WTC11 (cell line): ENCODE measurements around the gene ZNF576. TPM values are rescaled to one million over a fixed set of nuclear protein-coding genes. Genes with fewer than 3 reads are reported as not detected.

ENCODE experiments used
- ATAC-seq: fragments of 200-7000 bp; cut with Tn5 transposase; 2 replicates; pipeline ENCODE4 v1.10.0; 2021; ENCODE audit warnings: mild to moderate bottlenecking, moderate library complexity
- CTCF ChIA-PET: fragments of 300-600 bp; sonication (Branson Sonifier 250); formaldehyde crosslinking; loops from one replicate; lab custom pipeline; 2021; ENCODE audit warnings: antibody characterized with exemption; lab: Charles Lee
- POLR2A ChIA-PET: fragments of 350-600 bp; sonication (Branson Sonifier 250); formaldehyde crosslinking; loops from one replicate; lab custom pipeline; 2021; ENCODE audit warnings: antibody characterized with exemption; lab: Charles Lee
- DNase-seq: peaks from one replicate; pipeline ENCODE4 v3.0.0; 2021; ENCODE audit warnings: low spot score
- H3K27ac Mint-ChIP-seq: 2 replicates; pipeline ENCODE4 v1.8.0; 2021; ENCODE audit warnings: mixed read lengths
- H3K27me3 Mint-ChIP-seq: 2 replicates; pipeline ENCODE4 v1.8.0; 2021; ENCODE audit warnings: low read depth, mild to moderate bottlenecking, moderate library complexity, mixed read lengths
- H3K36me3 Mint-ChIP-seq: 2 replicates; pipeline ENCODE4 v1.8.0; 2021; ENCODE audit warnings: mixed read lengths
- H3K4me1 Mint-ChIP-seq: 2 replicates; pipeline ENCODE4 v1.8.0; 2022; ENCODE audit warnings: mixed read lengths
- H3K4me3 Mint-ChIP-seq: 2 replicates; pipeline ENCODE4 v1.8.0; 2021; ENCODE audit warnings: mild to moderate bottlenecking, moderate library complexity, mixed read lengths
- H3K9me3 Mint-ChIP-seq: 2 replicates; pipeline ENCODE4 v1.8.0; 2021; ENCODE audit warnings: mixed read lengths
- CREM ChIP-seq: sonication (generic); formaldehyde crosslinking; IDR thresholded peaks from 2 replicates; pipeline ENCODE4 v1.8.1; 2022; ENCODE audit warnings: mild to moderate bottlenecking, missing genetic modification reagents, moderate library complexity
- E2F5 ChIP-seq: sonication (generic); formaldehyde crosslinking; IDR thresholded peaks from 2 replicates; pipeline ENCODE4 v1.8.1; 2022; ENCODE audit warnings: mild to moderate bottlenecking, moderate library complexity, missing genetic modification reagents
- GABPB1 ChIP-seq: sonication (generic); formaldehyde crosslinking; IDR thresholded peaks from 2 replicates; pipeline ENCODE4 v1.8.1; 2023; ENCODE audit warnings: mild to moderate bottlenecking, missing genetic modification reagents
- JUN ChIP-seq: sonication (generic); formaldehyde crosslinking; IDR thresholded peaks from 2 replicates; pipeline ENCODE4 v1.8.0; 2023; ENCODE audit warnings: mild to moderate bottlenecking, missing genetic modification reagents
- MXD4 ChIP-seq: fragments of 250-450 bp; sonication (Bioruptor Pico); IDR thresholded peaks from 2 replicates; pipeline ENCODE4 v1.8.0; 2021; ENCODE audit warnings: mild to moderate bottlenecking, moderate library complexity, borderline replicate concordance
- NFATC4 ChIP-seq: fragments of 250-450 bp; sonication (Bioruptor Pico); IDR thresholded peaks from 2 replicates; pipeline ENCODE4 v1.9.0; 2021; ENCODE audit warnings: mild to moderate bottlenecking
- SOX15 ChIP-seq: fragments of 250-450 bp; sonication (Bioruptor Pico); IDR thresholded peaks from 2 replicates; pipeline ENCODE4 v1.9.0; 2021; ENCODE audit warnings: mild to moderate bottlenecking
- SP1 ChIP-seq: sonication (generic); formaldehyde crosslinking; conservative IDR thresholded peaks from 2 replicates; pipeline ENCODE4 v1.8.1; 2022; ENCODE audit warnings: missing genetic modification reagents
- TP53 ChIP-seq: sonication (generic); formaldehyde crosslinking; IDR thresholded peaks from 2 replicates; pipeline ENCODE4 v1.8.1; 2023; ENCODE audit warnings: mild to moderate bottlenecking, missing genetic modification reagents
- ZNF416 ChIP-seq: fragments of 250-450 bp; sonication (Bioruptor Pico); IDR thresholded peaks from 2 replicates; pipeline ENCODE4 v1.9.0; 2021; ENCODE audit warnings: mild to moderate bottlenecking, inconsistent platforms
- ZNF423 ChIP-seq: fragments of 250-450 bp; sonication (Bioruptor Pico); IDR thresholded peaks from 2 replicates; pipeline ENCODE4 v2.1.2; 2022; ENCODE audit warnings: mild to moderate bottlenecking, moderate library complexity
- total RNA-seq: library from RNA; stranded (reverse); gene quantifications from 3 replicates; pipeline ENCODE4 v1.2.3, GENCODE V29; 2021
- TF ChIP-seq, protein P1 (sequence below): sonication (generic); formaldehyde crosslinking; conservative IDR thresholded peaks from 2 replicates; pipeline ENCODE4 v1.8.1; 2023; ENCODE audit warnings: mild to moderate bottlenecking, low read depth, missing genetic modification reagents, moderate library complexity
- TF ChIP-seq, protein P2 (sequence below): sonication (generic); formaldehyde crosslinking; IDR thresholded peaks from 2 replicates; pipeline ENCODE4 v1.8.0; 2022; ENCODE audit warnings: mild to moderate bottlenecking, missing genetic modification reagents
- TF ChIP-seq, protein P3 (sequence below): fragments of 250-450 bp; sonication (Bioruptor Pico); IDR thresholded peaks from 2 replicates; pipeline ENCODE4 v1.9.0; 2021; ENCODE audit warnings: mild to moderate bottlenecking
- TF ChIP-seq, protein P4 (sequence below): fragments of 200-600 bp; IDR thresholded peaks from 2 replicates; pipeline ENCODE4 v1.8.0; 2022; ENCODE audit warnings: antibody characterized with exemption

Gene ZNF576
- total RNA-seq, 1 experiment from 2014 or later = 15.9 TPM

DNA sequence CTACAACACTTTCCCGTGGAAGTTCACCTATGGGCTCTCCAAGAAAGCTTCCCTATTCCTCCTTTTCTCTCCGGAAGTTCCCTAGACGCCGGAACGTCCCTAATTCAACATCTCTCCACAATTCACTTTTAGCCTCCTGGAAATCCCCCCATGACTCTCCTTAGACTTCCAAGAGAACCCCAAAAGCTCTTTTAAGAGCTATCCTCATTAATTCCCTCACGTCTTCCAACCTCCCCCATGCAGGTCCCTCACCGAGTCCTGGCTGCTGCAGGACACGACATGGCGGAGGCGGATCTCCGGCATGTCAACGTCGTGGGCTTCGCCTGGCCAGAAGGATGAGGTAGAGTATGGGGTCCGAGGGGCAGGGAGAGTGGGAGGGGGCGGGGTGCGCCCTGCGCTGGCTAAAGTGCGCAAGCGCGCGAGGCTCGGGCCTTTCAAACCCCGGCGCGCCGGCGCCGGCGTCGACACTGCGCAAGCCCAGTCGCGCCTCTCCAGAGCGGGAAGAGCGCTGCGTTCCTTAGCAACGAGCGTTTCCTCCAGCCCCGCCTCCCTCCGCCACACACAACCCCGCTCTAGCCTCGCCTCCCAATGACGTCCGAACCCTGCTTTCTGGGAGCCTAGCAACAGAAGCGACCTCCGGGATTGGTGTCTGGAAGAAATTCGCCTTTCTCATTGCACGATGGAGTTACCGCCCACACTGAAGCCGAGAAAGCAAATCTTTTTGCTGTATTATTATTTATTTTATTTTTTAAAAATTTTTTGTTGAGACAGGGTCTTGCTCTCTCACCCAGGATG is 21.0 kb upstream of the ZNF576 start, which contains the start of the genes PINLYP and XRCC1 (continued):
- peak; percentile 77; the same call in 1 of the 2 replicates for TF ChIP-seq CREM (CRISPR knock-in tag)
- TF ChIP-seq, protein P1, sequence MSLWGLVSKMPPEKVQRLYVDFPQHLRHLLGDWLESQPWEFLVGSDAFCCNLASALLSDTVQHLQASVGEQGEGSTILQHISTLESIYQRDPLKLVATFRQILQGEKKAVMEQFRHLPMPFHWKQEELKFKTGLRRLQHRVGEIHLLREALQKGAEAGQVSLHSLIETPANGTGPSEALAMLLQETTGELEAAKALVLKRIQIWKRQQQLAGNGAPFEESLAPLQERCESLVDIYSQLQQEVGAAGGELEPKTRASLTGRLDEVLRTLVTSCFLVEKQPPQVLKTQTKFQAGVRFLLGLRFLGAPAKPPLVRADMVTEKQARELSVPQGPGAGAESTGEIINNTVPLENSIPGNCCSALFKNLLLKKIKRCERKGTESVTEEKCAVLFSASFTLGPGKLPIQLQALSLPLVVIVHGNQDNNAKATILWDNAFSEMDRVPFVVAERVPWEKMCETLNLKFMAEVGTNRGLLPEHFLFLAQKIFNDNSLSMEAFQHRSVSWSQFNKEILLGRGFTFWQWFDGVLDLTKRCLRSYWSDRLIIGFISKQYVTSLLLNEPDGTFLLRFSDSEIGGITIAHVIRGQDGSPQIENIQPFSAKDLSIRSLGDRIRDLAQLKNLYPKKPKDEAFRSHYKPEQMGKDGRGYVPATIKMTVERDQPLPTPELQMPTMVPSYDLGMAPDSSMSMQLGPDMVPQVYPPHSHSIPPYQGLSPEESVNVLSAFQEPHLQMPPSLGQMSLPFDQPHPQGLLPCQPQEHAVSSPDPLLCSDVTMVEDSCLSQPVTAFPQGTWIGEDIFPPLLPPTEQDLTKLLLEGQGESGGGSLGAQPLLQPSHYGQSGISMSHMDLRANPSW (CRISPR knock-in tag) = no peak
- TF ChIP-seq, protein P2, sequence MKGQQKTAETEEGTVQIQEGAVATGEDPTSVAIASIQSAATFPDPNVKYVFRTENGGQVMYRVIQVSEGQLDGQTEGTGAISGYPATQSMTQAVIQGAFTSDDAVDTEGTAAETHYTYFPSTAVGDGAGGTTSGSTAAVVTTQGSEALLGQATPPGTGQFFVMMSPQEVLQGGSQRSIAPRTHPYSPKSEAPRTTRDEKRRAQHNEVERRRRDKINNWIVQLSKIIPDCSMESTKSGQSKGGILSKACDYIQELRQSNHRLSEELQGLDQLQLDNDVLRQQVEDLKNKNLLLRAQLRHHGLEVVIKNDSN (CRISPR knock-in tag) = no peak

DNA sequence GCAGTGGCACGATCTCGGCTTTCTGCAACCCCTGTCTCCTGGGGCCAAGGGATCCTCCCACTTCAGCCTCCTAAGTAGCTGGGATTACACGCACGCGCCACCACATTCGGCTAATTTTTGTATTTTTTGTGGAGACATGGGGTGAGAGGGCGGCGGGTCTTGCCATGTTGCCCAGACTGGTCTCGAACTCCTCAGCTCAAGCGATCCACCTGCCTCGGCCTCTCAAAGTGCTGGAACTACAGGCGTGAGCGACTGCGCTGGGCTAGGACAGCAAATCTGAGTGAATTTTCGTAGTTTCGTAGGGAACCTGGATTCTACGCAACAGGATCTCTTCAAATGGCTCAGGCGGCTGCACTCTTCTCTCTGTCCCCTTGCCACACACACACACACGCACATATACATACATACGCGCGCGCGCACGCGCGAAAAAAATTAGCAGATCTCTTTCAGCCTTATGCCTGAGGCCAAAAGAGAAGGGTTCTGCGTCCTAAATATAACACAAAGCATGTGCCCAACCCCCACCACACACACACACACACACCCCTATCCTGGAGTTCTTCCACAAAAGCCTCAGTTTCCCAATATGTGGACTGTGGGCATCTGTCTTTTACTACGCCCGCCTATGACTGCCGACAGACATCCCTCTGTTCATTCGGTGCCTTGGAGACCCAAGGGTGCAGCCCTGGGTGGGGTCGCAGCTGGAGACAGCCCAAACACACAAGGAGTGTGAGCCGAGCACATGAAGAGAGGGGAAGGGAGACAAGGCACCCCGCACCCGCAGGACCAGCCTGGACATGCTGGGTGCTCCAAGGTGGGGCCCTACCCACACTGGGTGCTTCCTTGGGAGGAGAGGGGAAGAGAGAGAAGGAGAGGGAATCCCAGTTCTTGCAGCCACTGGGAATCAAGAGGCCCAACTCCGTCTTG is 20.2 kb upstream of the ZNF576 start:
- POLR2A ChIA-PET = no interaction called here
- TF ChIP-seq SOX15 (no peak), NFATC4 (CRISPR knock-in tag) (no peak), JUN (no peak), E2F5 (CRISPR knock-in tag) (no peak), MXD4 (CRISPR knock-in tag) (no peak), GABPB1 (no peak), SP1 (no peak)
- TF ChIP-seq, protein P3, sequence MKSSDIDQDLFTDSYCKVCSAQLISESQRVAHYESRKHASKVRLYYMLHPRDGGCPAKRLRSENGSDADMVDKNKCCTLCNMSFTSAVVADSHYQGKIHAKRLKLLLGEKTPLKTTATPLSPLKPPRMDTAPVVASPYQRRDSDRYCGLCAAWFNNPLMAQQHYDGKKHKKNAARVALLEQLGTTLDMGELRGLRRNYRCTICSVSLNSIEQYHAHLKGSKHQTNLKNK (CRISPR knock-in tag) = no peak
- H3K36me3 Mint-ChIP-seq = no peaks in the 10 kb centered on the region; the same call in 1 of the 2 replicates
- H3K27ac Mint-ChIP-seq = peak overlapping the region; percentile 80
- CTCF ChIA-PET = interaction anchor here (0.8 to 2.8 kb wide), 5 partner anchors 19 to 92 kb away, joined by 3 to 17 read pairs (median 3); partner anchors contain the start of genes IRGQ and ZNF576
- peaks cover 36% of the 10 kb centered on the region for H3K4me1 Mint-ChIP-seq
- no peaks in the 10 kb centered on the region; the same call in none of the 2 replicates for H3K27me3 Mint-ChIP-seq
- DNase-seq = no peak
- peak overlapping the region; percentile 96 for H3K4me3 Mint-ChIP-seq
- H3K9me3 Mint-ChIP-seq = no peaks in the 10 kb centered on the region
- ATAC-seq = no peak; the same call in 1 of the 2 replicates

- Mint-ChIP-seq H3K9me3 (no peaks in the 10 kb centered on the region), H3K36me3 (no peaks in the 10 kb centered on the region), H3K4me1 (peaks cover 46% of the 10 kb centered on the region)
- POLR2A ChIA-PET = no interaction called here
- TF ChIP-seq TP53 (CRISPR knock-in tag) (no peak), ZNF416 (CRISPR knock-in tag) (no peak), ZNF423 (CRISPR knock-in tag) (no peak)
- TF ChIP-seq, protein P4, sequence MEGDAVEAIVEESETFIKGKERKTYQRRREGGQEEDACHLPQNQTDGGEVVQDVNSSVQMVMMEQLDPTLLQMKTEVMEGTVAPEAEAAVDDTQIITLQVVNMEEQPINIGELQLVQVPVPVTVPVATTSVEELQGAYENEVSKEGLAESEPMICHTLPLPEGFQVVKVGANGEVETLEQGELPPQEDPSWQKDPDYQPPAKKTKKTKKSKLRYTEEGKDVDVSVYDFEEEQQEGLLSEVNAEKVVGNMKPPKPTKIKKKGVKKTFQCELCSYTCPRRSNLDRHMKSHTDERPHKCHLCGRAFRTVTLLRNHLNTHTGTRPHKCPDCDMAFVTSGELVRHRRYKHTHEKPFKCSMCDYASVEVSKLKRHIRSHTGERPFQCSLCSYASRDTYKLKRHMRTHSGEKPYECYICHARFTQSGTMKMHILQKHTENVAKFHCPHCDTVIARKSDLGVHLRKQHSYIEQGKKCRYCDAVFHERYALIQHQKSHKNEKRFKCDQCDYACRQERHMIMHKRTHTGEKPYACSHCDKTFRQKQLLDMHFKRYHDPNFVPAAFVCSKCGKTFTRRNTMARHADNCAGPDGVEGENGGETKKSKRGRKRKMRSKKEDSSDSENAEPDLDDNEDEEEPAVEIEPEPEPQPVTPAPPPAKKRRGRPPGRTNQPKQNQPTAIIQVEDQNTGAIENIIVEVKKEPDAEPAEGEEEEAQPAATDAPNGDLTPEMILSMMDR = no peak
- TF ChIP-seq, all 79 proteins: peak for 0
- Mint-ChIP-seq H3K4me3 (peak overlapping the region; percentile 91), H3K27ac (no peak overlapping the region), H3K27me3 (no peaks in the 10 kb centered on the region; the same call in none of the 2 replicates)
- CTCF ChIA-PET = interaction anchor here (1.1 to 1.7 kb wide), 2 partner anchors 24 to 43 kb away, joined by 4 to 5 read pairs; no protein-coding TSS in a partner anchor
- no peak for ATAC-seq
- no peak for DNase-seq
Observed at GRCh38 chr19:43578787-43579186, 17.6 kb upstream of the ZNF576 start.
